Endometrial microvascular endothelial cells (primary cell): ENCODE data around the gene USHBP1. TPM values are rescaled to one million over a fixed set of nuclear protein-coding genes. Genes with fewer than 3 reads are reported as not detected.
"Not testable (repeated sequence)": the region's sequence is repeated elsewhere in the genome, so short reads cannot be mapped to it uniquely, and the experiment has no call there.

Experiments used
- in situ Hi-C: cut with HindIII; loops from 2 replicates; pipeline ENCODE4 v1.10.0; 2017; ENCODE audit warnings: low sequenced_read_pairs, low pct_unique_long_range_greater_than_20kb; ENCODE audit errors: inconsistent ontology term
- total RNA-seq: library from RNA; depleted of rRNA; stranded (reverse); fragments of >200 nt; gene quantifications from one replicate; pipeline ENCODE4 v1.2.3, GENCODE V29; 2015; ENCODE audit errors: inconsistent ontology term

USHBP1 gene
- total RNA-seq, 1 donor from 2014 or later: 18.5 TPM

DNA sequence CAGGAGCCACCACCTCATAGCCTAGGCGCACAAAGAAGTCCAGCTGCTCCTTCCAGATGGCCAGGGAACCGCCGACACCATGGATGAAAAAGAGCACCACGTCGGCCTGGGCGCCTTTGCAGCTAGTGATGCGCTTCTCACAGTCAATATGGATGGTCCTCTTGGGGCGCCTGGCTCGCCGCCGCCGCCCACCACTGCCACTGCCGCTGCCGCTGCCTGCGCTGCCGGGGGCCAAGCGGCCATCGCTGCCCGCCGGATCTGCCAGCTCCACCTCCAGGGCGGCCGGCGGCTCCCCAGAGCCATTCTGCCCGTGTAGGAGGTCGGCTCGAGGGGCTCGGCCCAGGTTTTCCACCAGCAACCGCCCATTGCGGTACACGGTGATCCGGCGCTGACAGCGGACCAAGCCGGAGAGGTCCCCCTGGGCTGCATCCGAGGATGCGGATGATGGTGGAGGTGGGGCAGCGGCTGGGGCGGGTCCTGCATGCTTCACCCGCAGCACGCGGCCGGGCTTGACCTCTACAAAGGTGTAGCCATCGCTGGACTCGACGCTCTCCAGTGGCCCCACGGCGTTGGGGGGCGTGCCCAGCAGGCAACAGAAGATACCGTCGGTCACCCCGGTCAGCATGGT is 36.6 kb upstream of the USHBP1 start:
- in situ Hi-C loops: no loop called here

- in situ Hi-C loops: no loop called here
These were observed 32.4 kb upstream of the USHBP1 start for GRCh38 chr19:17296976-17297375.

- in situ Hi-C loops: no loop called here
These were observed 31.7 kb upstream of the USHBP1 start for GRCh38 chr19:17296273-17296672.

GRCh38 chr19:17295551-17295950 is 31.0 kb upstream of the USHBP1 start:
- in situ Hi-C loops: not testable (repeated sequence)

GRCh38 chr19:17294051-17294891 is 29.7 kb upstream of the USHBP1 start:
- in situ Hi-C loops: no loop called here

- in situ Hi-C loops: no loop called here
These were observed 29.1 kb upstream of the USHBP1 start for GRCh38 chr19:17293605-17294004.

DNA sequence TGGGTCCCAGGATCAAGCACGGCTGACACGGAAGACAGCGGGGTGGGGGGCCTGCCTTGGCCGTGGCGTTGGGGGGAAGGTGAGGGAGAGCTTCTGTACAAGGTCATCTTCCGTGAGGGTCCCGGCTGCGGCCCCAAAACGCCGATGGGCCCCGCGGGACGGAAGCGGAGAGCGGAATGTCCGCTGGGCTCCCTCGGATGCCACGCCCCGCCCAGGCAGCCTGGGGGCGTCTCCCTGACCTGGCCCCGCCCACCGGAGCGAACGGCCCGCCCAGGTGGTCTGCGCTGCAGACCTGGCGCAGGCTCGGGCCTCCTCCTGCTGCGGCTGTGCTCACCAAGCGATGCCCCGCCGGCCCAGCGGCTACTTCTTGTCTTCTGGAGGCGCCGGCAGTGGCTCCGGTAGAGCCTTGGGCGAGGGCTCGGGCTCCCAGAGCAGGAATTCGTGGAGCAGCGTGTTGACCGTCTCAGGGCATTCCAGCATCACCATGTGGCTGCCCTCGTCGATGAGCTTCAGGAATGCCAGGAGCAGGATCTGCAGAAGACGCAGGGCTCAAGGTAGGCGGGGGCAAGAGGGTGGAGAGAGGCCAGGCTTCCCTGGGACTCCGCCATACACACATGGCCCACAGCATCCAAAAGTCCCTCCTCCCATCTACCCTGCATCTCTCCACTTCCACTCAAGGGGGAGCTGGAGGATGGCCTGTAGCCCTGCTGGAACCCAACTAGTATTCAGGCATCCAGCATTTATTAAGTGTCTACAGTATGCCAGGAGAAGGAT is 27.9 kb upstream of the USHBP1 start:
- in situ Hi-C loops: no loop called here

- in situ Hi-C loops: no loop called here
These were observed 24.9 kb upstream of the USHBP1 start for GRCh38 chr19:17289489-17289888.

- in situ Hi-C loops: no loop called here
These were observed 22.2 kb upstream of the USHBP1 start for GRCh38 chr19:17286752-17287151.

DNA sequence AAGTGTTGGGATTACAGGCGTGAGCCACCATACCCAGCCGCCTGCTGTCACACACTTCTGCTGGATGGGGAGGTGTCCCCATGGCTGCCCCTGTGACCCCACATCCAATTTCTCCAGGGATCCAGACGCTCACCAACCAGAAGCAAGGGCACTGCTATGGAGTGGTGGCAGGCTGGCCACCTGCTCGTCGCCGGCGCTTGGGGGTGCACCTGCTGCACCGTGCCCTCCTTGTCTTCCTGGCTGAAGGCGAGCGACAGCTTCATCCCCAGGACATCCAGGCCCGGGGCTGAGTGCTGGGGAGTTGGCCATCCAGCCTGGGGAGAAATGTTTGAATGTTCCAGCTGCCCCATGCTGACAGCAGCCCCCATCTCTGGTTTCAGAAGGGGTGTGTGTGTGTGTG is 21.7 kb upstream of the USHBP1 start:
- in situ Hi-C loops: no loop called here

GRCh38 chr19:17285415-17286135 is 21.0 kb upstream of the USHBP1 start:
- in situ Hi-C loops: no loop called here

DNA sequence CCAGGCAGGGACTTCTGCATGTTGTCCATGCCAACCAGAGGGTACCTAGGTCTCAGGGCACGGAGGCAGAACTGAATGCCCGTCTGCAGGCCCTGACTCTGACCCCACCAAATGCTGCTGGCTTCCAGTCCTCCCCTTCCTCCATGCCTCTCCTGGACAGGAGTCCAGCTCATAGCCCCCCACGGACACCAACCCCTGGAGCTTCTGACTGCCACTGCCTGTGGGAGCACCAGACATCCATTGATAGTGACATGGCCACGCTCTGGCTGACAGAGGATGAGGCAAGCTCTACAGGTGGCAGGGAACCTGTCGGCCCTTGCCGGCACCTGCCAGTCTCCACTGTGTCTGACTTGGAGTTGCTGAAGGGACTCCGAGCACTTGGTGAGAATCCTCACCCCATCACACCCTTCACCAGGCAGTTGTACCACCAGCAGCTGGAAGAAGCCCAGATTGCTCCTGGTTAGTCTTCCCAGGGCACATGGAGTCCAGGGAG is 19.0 kb upstream of the USHBP1 start:
- in situ Hi-C loops: no loop called here

GRCh38 chr19:17282488-17283125 is 18.1 kb upstream of the USHBP1 start:
- in situ Hi-C loops: no loop called here

GRCh38 chr19:17281391-17282304 is 17.1 kb upstream of the USHBP1 start, which contains the start of gene ANKLE1:
Gene ANKLE1, plus strand, starts transcription at chr19:17281901. Its CDS starts 20 bp downstream, at chr19:17281921.
- in situ Hi-C loops: no loop called here

GRCh38 chr19:17279436-17279835 is 14.9 kb upstream of the USHBP1 start:
- in situ Hi-C loops: no loop called here

DNA sequence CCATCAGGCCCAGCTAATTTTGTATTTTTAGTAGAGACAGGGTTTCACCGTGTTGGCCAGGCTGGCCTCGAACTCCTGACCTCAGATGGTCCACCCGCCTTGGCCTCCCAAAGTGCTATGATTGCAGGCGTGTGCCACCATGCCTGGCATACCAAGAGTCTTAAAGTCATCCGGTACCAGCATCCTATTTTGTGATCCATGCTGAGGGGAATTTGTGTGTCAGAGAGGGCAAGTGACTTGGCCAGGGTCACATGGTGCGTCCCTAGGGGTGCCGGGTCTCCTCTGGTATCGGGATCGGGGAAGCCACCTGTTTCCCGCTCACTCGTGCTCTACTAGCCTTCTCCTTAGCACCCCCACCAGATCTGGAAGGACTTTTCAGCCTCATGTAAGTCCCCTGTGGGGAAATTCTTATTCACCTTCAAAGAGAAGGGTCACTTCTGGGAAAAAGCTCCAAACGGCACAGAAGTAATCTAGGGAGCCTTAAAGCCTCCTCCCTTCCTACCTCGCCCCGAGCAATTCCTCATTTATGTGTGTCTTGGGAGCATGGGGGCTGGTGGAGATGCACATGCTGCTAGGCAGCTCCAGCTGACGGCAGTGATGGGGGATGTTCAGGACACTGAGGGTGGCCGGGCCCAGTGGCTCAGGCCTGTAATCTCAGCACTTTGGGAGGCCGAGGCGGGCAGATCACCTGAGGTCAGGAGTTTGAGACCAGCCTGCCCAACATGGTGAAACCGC is 11.1 kb upstream of the USHBP1 start:
- in situ Hi-C loops: no loop called here

DNA sequence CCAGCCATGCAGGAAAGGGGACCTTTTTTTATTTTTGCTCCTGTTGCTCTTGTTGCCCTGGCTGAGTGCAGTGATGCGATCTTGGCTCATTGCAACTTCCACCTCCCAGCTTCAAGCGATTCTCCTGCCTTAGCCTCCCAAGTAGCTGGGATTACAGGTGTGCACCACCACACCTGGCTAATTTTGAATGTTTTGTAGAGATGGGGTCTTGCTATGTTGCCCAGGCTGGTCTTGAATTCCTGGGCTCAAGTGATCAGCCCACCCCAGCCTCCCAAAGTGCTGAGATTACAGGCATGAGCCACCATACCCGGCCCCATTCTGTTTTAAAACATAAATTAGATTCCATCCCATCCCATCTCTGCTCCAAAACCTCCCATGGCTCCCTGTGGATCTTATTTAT is 10.3 kb upstream of the USHBP1 start:
- in situ Hi-C loops: not testable (repeated sequence)
